GM19025 (cell line): ENCODE data around the gene CTXND1.
"Not testable (repeated sequence)": the region's sequence is repeated elsewhere in the genome, so short reads cannot be mapped to it uniquely, and the experiment has no call there.

Experiments
- ATAC-seq: cut with Tn5 transposase; IDR thresholded peaks from one replicate; pipeline ENCODE4 v1.9.1; 2021; ENCODE audit warnings: mild to moderate bottlenecking, low read depth, moderate library complexity; ENCODE audit not compliant: unreplicated experiment

Gene CTXND1

GRCh38 chr15:80252121-80252518 lies at the start of gene CTXND1:
Gene CTXND1 (minus strand): TSS chr15:80252213. CDS start chr15:80201949, 50,264 bp downstream.
- ATAC-seq, result no peak

- no peak for ATAC-seq
Measured at GRCh38 chr15:80301472-80301871, 49.5 kb upstream of the CTXND1 start.

GRCh38 chr15:80295777-80296176 lies 43.8 kb upstream of the CTXND1 start:
- ATAC-seq, result not testable (repeated sequence)

GRCh38 chr15:80292079-80292478 lies 40.1 kb upstream of the CTXND1 start:
- ATAC-seq, result no peak

DNA sequence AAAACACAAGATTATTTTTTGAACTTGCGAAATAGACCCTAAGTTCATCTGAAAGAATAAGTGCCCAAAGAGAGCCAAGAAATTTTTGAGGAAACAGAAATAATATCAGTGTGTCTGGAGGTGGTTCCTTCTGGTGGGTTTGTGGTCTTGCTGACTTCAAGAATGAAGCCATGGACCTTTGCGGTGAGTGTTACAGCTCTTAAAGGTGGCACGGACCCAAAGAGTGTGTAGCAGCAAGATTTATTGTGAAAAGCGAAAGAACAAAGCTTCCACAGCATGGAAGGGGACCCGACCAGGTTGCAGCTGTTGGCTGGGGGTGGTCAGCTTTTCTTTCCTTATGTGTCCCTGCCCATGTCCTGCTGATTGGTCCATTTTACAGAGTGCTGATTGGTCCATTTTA lies 38.9 kb upstream of the CTXND1 start:
- not testable (repeated sequence) for ATAC-seq

DNA sequence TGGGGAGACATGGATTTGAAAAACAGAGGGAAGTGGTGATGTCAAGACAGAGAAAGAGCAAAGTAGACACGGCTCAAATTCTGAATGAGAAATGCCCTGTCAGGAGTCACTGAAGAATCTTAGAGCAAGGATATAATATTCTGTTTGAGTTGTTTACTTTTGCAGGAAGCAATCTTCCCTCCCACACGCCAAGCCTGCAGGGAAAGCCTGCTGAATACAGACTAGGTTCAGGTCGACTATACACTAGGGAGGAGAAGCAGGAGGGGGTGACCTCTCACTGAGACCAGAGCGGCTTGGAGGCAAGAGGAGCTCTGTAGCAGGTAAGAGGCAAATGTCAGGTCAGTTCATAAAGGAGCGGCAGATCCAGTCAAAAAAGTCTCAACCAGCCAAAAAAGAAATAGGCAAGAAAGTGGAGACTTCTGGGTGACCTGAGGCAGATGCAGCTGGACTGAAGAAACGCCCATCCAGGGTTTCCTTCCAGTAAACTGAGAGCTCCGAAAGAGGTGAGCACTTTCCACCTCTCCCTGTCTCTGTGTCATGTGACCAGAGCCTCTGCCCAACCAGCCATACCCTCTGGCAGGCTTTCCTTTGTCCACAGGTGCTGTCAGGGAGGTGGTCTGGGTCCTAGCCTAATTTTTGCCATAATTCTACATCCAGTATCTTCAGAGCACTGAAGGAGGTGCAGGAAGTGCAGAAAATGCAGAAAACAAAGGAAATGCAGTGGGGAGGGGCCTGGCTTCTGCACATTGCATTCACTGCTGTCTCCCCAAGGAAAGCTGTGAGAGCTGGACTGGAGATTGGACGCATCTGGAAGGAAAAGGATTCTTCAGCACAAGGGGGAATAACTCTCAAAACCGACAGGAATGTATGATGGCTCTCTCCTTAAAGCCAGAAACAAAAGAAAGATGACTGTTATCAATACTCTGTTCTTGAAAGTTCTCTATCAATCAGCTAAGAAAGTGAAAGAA lies 37.8 kb upstream of the CTXND1 start:
- ATAC-seq, result no peak

GRCh38 chr15:80288131-80288530 lies 36.1 kb upstream of the CTXND1 start:
- no peak for ATAC-seq

DNA sequence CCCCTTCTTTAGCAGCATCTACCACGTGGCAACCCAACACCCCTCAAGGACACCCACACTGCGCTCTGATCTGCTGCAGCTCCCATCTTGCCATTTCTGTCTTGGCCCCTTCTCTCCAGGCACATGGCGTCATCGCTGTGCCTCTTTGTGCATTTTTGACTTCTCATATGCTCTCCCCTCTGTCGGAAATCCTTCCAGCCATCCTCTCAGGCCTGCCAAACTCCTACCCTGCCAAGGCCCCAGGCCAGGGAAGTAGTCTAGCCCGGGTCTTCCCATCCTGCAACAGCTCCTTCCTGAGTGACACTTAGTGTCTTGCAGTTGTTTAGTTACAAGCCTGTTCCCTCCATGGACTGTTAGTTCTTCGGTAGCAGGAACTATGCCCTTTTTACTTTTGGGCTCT lies 34.0 kb upstream of the CTXND1 start:
- no peak for ATAC-seq

DNA sequence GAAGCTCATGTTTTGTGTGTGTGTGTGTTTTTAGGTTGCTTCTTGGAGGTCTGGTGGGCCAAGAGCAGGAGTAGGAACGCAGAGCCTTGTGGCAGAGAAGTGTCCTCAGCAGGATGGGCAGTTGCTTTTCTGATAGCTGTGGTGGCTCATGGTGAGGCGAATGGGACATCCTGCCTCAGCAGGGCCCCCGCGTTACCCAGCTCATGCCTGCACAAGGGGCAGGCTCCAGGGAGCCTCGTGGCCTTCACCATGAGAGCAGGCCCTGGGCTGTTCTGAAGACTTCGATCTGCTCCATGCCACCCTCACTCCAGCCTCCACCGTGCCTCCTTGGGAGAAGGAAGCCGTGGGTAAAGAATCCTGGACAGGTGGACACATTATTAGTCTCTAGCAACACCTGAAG lies 33.4 kb upstream of the CTXND1 start:
- no peak for ATAC-seq

- no peak for ATAC-seq
Measured at GRCh38 chr15:80283531-80283930, 31.5 kb upstream of the CTXND1 start.

GRCh38 chr15:80277147-80277546 lies 25.1 kb upstream of the CTXND1 start:
- ATAC-seq, result no peak

- no peak for ATAC-seq
Measured at GRCh38 chr15:80275961-80276360, 23.9 kb upstream of the CTXND1 start.

DNA sequence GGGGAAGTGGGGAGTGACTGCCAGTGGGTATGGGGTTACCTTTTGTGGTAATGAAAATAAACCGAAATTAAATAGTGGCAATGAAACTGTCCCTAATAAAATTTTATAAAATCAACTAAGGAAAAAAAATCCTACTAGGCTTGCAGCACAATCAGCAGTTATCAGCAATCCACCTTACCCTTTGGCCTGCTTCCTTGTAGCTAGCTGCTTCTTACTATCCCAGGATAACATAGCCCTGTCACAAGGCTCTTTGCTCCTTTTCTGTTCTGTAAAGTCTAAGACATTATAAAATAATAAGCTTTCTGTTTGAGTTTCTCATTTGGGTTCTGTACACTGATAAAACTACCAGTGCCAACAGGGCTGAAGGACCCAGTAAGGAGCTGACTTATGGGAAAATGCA lies 23.0 kb upstream of the CTXND1 start:
- ATAC-seq, result no peak

GRCh38 chr15:80274554-80274953 lies 22.5 kb upstream of the CTXND1 start:
- no peak for ATAC-seq

GRCh38 chr15:80272987-80273386 lies 21.0 kb upstream of the CTXND1 start:
- ATAC-seq, result no peak

DNA sequence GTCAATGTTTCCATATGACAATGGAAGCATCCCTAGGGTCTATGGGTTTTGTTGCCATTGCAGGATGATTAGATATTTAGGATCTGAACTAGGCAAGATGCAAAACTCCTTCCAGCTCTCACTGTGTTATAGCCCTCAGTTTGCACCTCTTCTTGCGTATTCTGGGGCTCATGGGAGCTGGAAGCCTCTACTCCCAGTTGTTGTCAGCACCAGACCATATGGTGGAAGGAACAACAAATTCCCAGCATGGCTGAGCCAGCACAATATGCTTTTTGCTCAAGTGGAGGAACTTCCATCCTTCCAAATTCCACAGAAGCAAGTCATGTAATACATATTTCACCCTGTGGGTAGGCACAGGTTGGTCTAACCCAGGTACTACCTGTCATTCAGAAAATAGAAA lies 18.5 kb upstream of the CTXND1 start:
- ATAC-seq, result no peak

DNA sequence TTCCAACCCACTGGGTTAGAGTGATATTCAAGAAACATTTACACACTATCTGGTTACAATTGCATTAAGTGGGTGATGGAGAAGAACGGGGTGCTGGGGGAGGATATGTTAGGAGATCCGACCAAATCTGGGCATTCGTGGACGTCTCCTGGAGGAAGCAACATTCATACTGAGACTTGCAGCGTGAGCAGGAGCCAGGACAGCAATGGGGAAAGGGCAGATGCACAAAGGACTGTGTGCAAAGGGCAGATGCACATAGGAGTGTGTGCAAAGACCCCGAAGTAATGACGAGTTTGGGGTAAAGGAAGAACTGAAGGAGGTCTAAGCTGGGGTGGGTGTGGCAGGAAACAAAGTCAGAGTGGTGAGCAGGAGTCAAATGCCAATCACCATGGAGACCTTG lies 16.1 kb upstream of the CTXND1 start:
- ATAC-seq, result no peak

DNA sequence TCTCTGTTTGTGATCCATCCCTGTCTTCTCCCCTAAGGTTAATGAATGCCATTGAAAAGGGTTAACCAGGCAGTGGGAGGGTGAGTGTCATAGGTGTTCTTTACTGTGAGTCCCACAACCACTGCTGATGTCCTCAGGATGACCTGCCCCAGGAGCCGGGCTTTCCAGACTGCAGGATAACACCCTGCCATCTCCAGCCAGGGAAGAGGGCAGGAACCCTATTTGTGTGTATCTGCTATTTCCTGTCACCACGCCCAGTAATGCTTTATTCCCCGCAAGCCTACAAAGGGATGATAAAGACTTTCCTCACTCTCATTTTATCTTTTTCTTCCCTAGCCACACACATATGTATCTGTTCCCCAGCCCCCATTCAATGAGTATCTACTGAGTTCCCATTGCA lies 15.6 kb upstream of the CTXND1 start:
- no peak for ATAC-seq

DNA sequence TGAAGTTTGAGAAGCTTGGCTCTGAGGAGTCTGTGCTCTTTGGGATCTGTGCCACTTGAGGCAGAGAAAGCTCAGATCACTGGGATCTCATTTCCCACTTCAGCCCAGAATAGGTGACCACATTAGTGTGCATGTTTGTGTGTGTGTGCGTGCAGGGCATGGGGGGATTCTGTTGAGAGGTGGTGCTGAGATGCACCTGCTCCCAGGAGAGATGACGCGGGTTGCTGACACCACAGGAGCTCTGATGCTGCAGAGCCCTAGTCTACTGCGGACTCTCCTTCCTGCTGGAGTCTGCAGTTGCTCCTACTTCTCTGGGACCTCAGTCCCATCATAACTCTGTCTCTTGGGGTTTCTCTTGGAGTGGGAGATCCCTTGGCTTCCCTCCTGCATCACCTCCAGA lies 14.7 kb upstream of the CTXND1 start:
- no peak for ATAC-seq

DNA sequence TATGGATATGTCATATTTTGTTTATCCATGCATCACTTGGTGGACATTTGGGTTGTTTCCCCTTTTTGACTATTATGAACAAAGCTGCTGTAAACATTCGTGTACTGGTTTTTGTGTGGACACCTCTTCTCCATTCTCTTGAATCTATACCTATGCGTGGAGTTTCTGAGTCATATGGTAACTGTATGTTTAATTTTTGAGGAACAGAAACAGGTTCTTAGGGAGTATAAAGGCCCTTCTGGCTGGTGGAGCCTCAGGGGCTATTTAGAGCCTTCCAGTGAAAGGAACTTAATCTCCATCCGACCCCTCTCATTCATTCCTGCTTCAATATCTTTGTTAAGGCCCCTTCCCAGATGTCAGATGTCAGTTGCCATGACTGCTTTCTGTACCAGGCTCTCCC lies 14.1 kb upstream of the CTXND1 start:
- ATAC-seq, result no peak

DNA sequence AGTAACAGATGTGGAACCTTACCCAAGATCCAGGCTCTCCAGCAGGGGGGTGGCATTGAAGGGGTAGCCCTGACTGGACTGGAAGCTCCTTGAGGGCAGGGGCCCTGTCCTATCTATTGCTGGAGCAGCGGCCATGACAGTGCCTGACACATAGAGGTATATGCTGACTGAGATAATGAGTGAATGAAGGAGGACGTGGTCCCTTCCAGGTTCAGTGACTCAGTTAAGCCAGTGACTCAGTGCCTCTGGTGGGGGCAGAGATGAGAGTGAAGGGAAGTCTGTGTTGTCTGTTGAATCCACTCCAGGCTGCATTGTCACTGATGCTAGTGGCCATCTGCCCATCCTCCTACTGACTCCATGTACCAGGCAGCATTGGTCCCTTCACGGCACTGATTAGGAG lies 13.0 kb upstream of the CTXND1 start:
- ATAC-seq, result no peak

- ATAC-seq, result no peak
Measured at GRCh38 chr15:80264031-80264430, 12.0 kb upstream of the CTXND1 start.
